ENCODE data around the gene GATA2. TPM values are rescaled to one million over a fixed set of nuclear protein-coding genes. Genes with fewer than 3 reads are reported as not detected.

GATA2 gene
- total and polyA plus RNA-seq, 2 experiments from 2014 or later, result 0.52 to 0.83 TPM

GRCh38 chr3:128429751-128430150 lies 63.2 kb downstream of the GATA2 start:
- Histone ChIP-seq H3K36me3 (ENCODE audit: insufficient read depth) (no peaks in the 10 kb centered on the region), H3K79me2 (replicated peaks; ENCODE audit: insufficient read depth) (no peaks in the 10 kb centered on the region), H3K4me1 (ENCODE audit: insufficient read depth) (peaks cover 29% of the 10 kb centered on the region), H3K27ac (ENCODE audit: low read depth) (no peak overlapping the region), H3F3A (replicated peaks; ENCODE audit: low read depth) (peaks cover 18% of the 10 kb centered on the region; the same call in 1 of the 2 replicates), H3K4me3 (no peak overlapping the region), H3K27me3 (ENCODE audit: insufficient read depth) (peaks cover 81% of the 10 kb centered on the region), H3K4me2 (no peak overlapping the region), H4K20me1 (replicated peaks; ENCODE audit: insufficient read depth) (no peaks in the 10 kb centered on the region), H2AFZ (no peak overlapping the region), H3K9me2 (ENCODE audit: insufficient read depth) (no peaks in the 10 kb centered on the region)
- peaks cover 71% of the 10 kb centered on the region for H3K27me3 Mint-ChIP-seq (ENCODE audit: insufficient read depth, low read depth, poor library complexity)
- ATAC-seq (no peak), DNase-seq (ENCODE audit: low spot score) (no peak)
- H3K4me1 Mint-ChIP-seq, result peaks cover 47% of the 10 kb centered on the region
- H3K4me3 Mint-ChIP-seq, result no peak overlapping the region
- no peaks in the 10 kb centered on the region; the same call in 2 of the 3 replicates for H3K36me3 Mint-ChIP-seq (ENCODE audit: low read depth)
- H3K27ac Mint-ChIP-seq, result no peak overlapping the region
- TF ChIP-seq NANOG (IDR thresholded peaks at IDR 0.05; ENCODE audit: borderline replicate concordance) (no peak), REST (IDR thresholded peaks at IDR 0.05; ENCODE audit: unreplicated experiment) (no peak), STAT1 (IDR thresholded peaks at IDR 0.05; ENCODE audit: unreplicated experiment) (no peak), EZH2phosphoT487 (IDR thresholded peaks at IDR 0.05; ENCODE audit: unreplicated experiment) (no peak), ETS1 (IDR thresholded peaks at IDR 0.05) (no peak), EZH2 (IDR thresholded peaks at IDR 0.05; ENCODE audit: low read depth, unreplicated experiment) (no peak), ZNF331 (CRISPR knock-in tag; IDR thresholded peaks at IDR 0.05; ENCODE audit: low read depth) (no peak), POLR2AphosphoS5 (IDR thresholded peaks at IDR 0.05; ENCODE audit: low read depth) (no peak)
- H3K9me3 Mint-ChIP-seq, result no peaks in the 10 kb centered on the region

Other genes with a start within 250 kb of the GATA2 start
- not detected in 2 replicates for gene DNAJB8, start 26.3 kb downstream of the GATA2 start, total RNA-seq (2014; rRNA removed; shearing (Covaris generic))
- not detected in 2 replicates for gene DNAJB8, start 26.3 kb downstream of the GATA2 start, polyA plus RNA-seq (2016; fragmentation: Nextera tagmentation; extraction: Ambion mirVana)
- gene RPN1, start 157.6 kb upstream of the GATA2 start, total RNA-seq (2014; rRNA removed; shearing (Covaris generic)), result 218 and 231 TPM in 2 replicates
- gene RPN1, start 157.6 kb upstream of the GATA2 start, polyA plus RNA-seq (2016; fragmentation: Nextera tagmentation; extraction: Ambion mirVana), result 108 and 111 TPM in 2 replicates
- 79.5 and 89.8 TPM in 2 replicates for gene RAB7A, start 233.0 kb upstream of the GATA2 start, total RNA-seq (2014; rRNA removed; shearing (Covaris generic))
- 131 and 156 TPM in 2 replicates for gene RAB7A, start 233.0 kb upstream of the GATA2 start, polyA plus RNA-seq (2016; fragmentation: Nextera tagmentation; extraction: Ambion mirVana)

Data from GM23338 (cell line).